HuH-7.5 (cell line): Measurements from ENCODE around the gene MPC2.
"Not testable (repeated sequence)": the region's sequence is repeated elsewhere in the genome, so short reads cannot be mapped to it uniquely, and the experiment has no call there.

Source experiments
- DNase-seq: peaks from one replicate; pipeline ENCODE4 v3.0.0; 2011; ENCODE audit warnings: low spot score

The MPC2 gene

DNA sequence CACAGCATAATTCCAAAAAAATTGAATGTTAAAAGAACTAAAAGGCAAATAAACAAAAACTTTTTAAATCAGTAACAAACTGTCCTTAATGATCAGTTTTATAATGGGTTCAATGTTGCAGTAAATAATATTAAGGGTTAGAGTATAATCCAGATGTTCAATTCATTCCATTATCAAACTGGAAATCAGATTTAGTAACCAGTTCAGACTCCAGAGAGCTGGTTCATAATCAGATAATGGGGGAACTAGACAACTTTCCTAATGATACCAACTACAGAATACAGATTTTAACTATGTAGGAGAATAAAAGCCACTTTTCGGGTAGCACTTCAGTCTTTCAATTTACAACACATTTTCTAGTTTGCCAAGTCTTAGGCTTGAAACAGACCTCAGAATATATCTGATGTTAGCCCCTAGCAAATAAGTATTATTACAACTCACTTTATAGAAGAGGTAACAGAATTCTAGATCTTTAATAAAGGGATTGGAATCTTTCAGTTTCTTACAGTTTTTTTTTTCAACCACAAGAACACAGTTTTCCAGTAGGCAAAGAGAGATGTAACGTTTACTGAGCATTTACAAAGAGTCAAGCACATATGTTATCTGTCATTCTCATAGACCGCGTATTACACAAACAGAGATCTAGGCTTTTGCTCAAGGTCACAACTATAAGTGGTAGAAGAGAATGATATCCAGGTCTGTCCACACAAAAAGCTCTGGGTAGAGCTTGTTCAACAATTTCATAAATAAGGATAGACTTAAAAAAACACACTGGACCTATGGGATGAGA is 2.3 kb downstream of the MPC2 start:
- DNase-seq, result no peak

- DNase-seq, result no peak
Measured at GRCh38 chr1:167933788-167934187, 3.1 kb downstream of the MPC2 start.

- DNase-seq, result no peak
Measured at GRCh38 chr1:167929725-167930124, 7.1 kb downstream of the MPC2 start.

GRCh38 chr1:167928919-167929318 is 8.0 kb downstream of the MPC2 start:
- DNase-seq, result not testable (repeated sequence)

GRCh38 chr1:167928457-167928852 is 8.4 kb downstream of the MPC2 start:
- DNase-seq, result no peak

DNA sequence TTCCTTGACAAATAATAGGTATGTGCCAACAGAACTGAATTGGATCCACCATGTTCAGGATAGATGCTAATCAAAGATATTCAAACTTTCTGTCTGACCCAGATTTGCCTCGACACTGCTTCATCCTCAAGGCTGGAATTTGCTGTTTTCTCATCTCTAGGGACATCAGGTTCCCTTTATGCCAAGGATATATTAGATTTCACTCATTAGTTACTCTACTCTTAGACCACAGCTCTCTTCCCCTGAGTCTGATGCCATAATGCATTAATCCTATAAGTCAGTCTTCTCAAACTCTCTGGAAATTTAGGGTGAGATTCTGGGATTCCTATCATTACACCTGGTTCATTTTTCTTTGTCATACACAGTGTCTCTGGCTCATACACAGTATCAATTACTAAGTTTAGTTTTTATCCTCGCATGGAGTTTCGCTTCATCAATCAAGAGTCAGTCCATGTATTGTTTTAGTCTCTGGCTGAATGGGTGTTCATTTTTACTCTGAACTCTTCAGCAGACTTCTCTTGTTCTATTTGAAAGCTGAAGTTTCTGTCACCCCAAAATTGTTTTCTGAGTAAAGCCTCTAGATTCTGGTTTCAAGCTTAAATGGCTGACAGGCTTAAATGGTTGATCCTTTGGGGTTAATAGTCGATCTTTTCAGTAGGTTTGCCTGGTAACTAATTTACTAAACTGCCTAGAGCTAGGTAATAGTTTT is 9.7 kb downstream of the MPC2 start:
- DNase-seq, result no peak

DNA sequence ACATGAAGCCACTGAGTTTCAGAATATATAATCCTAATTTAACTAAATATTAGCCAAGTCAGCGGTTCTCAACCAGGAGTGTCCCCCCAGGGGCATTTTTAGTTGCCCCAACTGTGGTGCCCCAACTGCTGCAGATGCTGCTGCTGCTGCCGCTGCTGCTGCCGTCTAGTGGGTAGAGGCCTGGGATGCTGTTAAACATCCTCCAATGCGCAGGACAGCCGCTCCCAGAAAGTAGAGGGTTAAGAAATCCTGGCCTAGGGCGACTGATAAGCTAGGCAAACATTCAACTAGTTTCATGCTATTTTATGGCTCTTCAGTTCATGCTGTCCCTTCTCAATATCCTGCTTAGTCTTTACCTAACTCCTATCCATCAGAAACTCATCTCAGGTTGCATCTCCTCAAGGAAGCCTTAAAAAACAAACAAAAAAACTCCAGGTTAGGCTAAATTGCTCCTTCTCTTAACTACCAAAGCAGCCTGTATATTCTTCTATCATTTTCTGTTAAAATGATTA is 10.3 kb downstream of the MPC2 start:
- DNase-seq, result peak; percentile 37

GRCh38 chr1:167924543-167925231 is 12.2 kb downstream of the MPC2 start:
- DNase-seq, result no peak

GRCh38 chr1:167924102-167924501 is 12.8 kb downstream of the MPC2 start:
- DNase-seq, result no peak

- no peak for DNase-seq
Measured at GRCh38 chr1:167923324-167924056, 13.4 kb downstream of the MPC2 start.

DNA sequence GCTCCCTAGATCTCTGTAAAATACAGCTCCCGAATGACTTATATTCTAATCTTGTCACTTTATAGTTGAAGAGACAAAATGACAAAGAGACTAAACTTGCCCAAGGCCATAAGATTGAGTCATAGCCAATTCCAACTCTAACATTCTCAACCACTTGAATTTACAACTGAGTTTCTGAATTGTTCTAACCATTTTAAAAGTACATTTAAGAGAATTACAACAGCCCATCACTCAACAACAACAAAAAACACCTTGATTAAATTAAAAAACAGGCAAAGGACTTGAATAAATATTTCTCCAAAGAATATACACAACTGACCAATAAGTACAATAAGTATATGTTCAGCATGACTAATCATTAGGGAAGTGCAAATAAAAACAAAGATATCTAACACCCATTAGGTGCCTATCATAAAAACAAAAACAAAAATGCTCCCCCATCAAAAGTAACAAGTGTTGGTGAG is 14.2 kb downstream of the MPC2 start:
- no peak for DNase-seq

- no peak for DNase-seq
Measured at GRCh38 chr1:167922023-167922422, 14.8 kb downstream of the MPC2 start.

GRCh38 chr1:167916766-167917511 is 19.9 kb downstream of the MPC2 start:
- no peak for DNase-seq

- DNase-seq, result no peak
Measured at GRCh38 chr1:167915569-167915968, 21.3 kb downstream of the MPC2 start.

DNA sequence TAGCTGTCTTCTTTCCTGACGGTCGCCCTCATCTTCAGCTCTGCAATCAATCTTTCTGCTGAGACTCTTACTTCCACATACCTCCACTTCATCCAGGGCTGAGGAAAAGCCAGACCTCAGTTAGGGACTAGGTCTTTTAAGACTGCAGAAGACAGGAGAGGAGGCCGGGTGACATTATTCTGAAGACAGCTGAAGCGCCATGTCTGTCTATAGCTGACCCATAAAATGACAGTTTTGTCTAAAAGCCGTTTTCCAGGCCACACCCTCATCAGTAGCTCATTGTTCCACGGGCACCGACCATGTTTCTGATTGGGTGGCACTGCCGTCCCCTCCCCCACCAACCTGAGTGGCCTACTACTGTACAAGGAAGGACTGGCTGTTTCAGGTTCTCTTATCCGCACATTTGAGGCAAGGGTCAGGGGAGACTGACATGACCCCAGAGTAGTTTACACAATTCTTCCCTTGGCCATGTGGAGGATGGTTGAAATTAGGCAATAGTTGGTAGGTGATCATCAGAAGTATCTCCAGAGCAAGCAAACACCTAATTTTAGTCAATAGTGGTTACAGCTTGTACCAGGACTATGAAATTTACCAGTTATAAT is 22.9 kb downstream of the MPC2 start, which contains the start of gene ADCY10:
ADCY10 (minus strand) TSS at position 240 of the 602 bp plus-strand sequence. CDS start 8,994 bp downstream, outside the sequence.
- no peak for DNase-seq

GRCh38 chr1:167912294-167912693 is 24.6 kb downstream of the MPC2 start:
- DNase-seq, result no peak

GRCh38 chr1:167911413-167911812 is 25.5 kb downstream of the MPC2 start:
- DNase-seq, result no peak

- no peak for DNase-seq
Measured at GRCh38 chr1:167910530-167910929, 26.3 kb downstream of the MPC2 start.

- no peak for DNase-seq
Measured at GRCh38 chr1:167909691-167910180, 27.1 kb downstream of the MPC2 start.

GRCh38 chr1:167905671-167906070 is 31.2 kb downstream of the MPC2 start:
- no peak for DNase-seq
